ENCODE data around the gene MPL. TPM values are rescaled to one million over a fixed set of nuclear protein-coding genes. Genes with fewer than 3 reads are reported as not detected.

The MPL gene
- under 1 TPM; 0.24 to 0.67 TPM for total RNA-seq
- polyA plus RNA-seq (ENCODE audit: insufficient read length in 6 of 6), result 1 to 10 TPM; 1.0 to 1.4 (median 1.3) TPM
- long read RNA-seq, donor 1, result 0 reads
- long read RNA-seq, donor 2, result 0 reads
- long read RNA-seq, donor 3, result 0 reads
- long read RNA-seq, donor 4, result 0 reads
- long read RNA-seq, donor 5, result 0 reads
- long read RNA-seq, donor 6, result 0 reads
- long read RNA-seq, donor 7, result 0 reads
- long read RNA-seq, donor 8, result 0 reads
- long read RNA-seq, donor 9, result 0 reads
- long read RNA-seq, donor 10, result 0 reads
- long read RNA-seq, donor 11, result 0 reads
- long read RNA-seq, donor 12, result 0 reads

DNA sequence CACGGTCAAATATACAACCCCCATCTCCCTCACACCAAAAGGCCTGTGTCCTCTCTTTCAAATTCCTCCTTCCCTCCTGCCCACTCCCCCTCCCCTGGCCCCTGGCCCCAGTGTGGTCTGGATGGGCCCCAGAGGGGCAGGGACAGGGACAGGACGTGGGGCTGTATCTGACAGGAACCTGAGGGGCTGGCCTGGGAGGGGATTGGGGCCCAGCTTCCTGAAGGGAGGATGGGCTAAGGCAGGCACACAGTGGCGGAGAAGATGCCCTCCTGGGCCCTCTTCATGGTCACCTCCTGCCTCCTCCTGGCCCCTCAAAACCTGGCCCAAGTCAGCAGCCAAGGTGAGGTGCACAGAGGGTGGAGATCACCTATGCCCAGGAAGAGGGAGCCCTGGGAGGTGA, at the start of gene MPL:
Gene MPL (plus strand): TSS at position 231 of the 400 bp plus-strand sequence. CDS start 31 bp downstream, at position 262.
- TF ChIP-seq, protein P1, sequence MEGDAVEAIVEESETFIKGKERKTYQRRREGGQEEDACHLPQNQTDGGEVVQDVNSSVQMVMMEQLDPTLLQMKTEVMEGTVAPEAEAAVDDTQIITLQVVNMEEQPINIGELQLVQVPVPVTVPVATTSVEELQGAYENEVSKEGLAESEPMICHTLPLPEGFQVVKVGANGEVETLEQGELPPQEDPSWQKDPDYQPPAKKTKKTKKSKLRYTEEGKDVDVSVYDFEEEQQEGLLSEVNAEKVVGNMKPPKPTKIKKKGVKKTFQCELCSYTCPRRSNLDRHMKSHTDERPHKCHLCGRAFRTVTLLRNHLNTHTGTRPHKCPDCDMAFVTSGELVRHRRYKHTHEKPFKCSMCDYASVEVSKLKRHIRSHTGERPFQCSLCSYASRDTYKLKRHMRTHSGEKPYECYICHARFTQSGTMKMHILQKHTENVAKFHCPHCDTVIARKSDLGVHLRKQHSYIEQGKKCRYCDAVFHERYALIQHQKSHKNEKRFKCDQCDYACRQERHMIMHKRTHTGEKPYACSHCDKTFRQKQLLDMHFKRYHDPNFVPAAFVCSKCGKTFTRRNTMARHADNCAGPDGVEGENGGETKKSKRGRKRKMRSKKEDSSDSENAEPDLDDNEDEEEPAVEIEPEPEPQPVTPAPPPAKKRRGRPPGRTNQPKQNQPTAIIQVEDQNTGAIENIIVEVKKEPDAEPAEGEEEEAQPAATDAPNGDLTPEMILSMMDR (IDR thresholded peaks at IDR 0.05), result no peak
- Histone ChIP-seq H3K36me3 (no peaks in the 10 kb centered on the region), H3K27ac (no peak within 1 kb of the TSS), H3K4me1 (no peaks in the 10 kb centered on the region), H3K9me3 (no peaks in the 10 kb centered on the region), H3K4me3 (no peak within 1 kb of the TSS), H3K27me3 (no peaks in the 10 kb centered on the region)
- ATAC-seq (no peak), DNase-seq (no peak)
- intact Hi-C loops (cut with DNase I), result no loop called here

DNA sequence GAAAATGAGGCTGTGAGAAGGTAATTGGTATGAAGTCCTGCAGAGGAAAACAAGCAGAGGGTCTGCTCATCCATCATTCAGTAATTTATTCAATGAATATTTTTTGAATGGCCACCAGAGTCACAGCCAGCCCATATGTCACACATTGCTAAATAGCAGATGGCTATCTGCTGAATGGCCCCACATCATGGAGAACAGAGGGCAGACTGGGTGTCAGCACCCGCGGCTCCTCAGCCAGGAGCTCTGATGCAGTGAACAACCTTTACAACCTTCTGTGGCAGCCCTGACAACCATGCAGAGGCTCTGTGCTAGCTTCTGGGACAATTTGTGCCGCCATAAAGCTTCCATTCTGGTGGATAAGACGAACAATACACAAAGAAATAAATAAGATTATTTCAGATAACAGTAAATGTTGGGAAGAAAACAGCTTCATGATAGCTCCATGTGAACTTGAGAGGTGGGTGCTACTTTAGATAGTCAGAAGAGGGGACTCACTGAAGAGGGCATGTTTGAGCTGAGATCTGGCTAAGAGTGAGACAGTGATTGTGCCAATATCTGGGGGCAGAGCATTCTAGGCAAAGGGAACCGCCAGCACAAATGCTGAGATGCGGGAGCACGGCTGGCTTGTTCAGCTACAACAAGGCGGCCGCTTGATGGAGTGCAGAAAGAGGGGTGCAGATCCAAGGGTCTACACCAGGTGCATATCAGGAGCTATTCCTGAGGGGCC, 49.4 kb upstream of the MPL start:
- Histone ChIP-seq H3K9me3 (no peaks in the 10 kb centered on the region), H3K4me1 (no peaks in the 10 kb centered on the region), H3K27me3 (no peaks in the 10 kb centered on the region), H3K36me3 (no peaks in the 10 kb centered on the region), H3K4me3 (no peak overlapping the region), H3K27ac (no peak overlapping the region)
- TF ChIP-seq, protein P1 (IDR thresholded peaks at IDR 0.05), result no peak
- DNase-seq (peak in 1 of 4 donors; percentile 44), ATAC-seq (no peak)
- intact Hi-C loops (cut with DNase I), result no loop called here

DNA sequence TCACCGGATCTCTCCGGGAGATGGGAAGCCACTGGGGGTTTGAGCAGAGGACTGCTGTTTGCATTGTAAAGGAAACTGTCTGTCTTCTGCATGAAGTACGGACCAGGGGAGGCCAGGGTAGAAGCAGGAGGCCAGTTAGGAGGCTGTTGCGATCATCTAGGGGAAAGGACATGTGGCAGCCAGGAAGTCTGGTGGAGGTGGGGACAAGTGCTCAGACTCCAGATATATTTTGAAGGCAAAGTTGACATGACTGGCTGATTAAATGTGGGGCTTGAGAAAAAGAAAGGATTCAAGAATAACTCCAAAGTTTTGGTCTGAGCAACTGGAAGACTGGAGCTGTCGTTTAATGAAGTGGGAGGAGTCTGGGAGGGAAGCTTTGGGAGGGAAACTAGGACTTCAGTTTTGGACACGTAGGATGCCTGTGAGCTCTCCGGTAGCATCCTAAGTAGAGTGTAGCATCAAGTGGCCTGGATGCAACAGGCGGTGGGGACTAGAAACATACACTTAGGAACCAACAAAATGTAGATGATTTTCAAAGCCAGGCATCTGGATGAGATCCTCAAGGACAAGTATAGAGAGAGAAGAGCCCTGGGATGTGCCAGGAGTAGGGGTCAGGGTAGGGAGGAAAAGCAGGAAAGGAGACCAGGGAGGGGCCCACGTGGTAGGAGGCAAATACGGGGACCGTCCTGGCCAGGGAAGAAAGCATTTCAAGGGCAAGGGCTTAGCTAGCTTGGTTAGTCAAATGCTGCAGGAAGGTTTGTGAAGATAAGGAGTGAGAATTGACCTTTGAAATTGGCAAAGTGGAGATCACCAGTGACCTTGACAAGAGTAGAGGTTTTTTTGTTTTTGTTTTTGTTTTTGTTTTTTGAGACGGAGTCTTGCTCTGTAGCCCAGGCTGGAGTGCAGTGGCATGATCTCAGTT, 48.6 kb upstream of the MPL start:
- no peak overlapping the region for H3K27ac ChIP-seq
- DNase-seq (no peak), ATAC-seq (no peak)
- H3K27me3 ChIP-seq, result no peaks in the 10 kb centered on the region
- no peaks in the 10 kb centered on the region for H3K4me1 ChIP-seq
- H3K4me3 ChIP-seq, result no peak overlapping the region
- TF ChIP-seq, protein P1 (IDR thresholded peaks at IDR 0.05), result no peak
- H3K9me3 ChIP-seq, result no peaks in the 10 kb centered on the region
- H3K36me3 ChIP-seq, result no peaks in the 10 kb centered on the region
- intact Hi-C loops (cut with DNase I), result no loop called here

DNA sequence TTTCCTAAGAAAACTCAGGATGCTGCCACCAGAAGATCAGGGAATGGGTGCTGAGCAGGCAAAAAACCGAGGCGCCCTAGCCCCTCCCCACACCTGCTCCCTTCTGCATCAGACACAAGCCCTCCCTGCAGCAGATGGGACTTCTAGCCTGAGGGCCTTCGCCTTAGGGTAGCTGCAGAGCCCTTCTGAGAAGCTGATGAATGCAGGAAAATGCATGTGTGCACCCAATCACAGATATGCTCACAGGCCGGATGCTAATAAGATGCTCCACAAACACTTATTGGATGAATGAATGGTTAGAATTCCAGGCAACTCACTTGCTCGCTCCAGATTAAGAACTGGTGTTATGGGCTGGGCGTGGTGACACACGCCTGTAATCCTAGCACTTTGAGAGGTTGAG, 45.4 kb upstream of the MPL start:
- no peaks in the 10 kb centered on the region for H3K36me3 ChIP-seq
- peaks cover 8 to 11% of the 10 kb centered on the region in 2 donors for H3K4me1 ChIP-seq
- H3K27me3 ChIP-seq, result no peaks in the 10 kb centered on the region
- TF ChIP-seq, protein P1 (IDR thresholded peaks at IDR 0.05), result no peak
- H3K27ac ChIP-seq, result no peak overlapping the region
- H3K4me3 ChIP-seq, result no peak overlapping the region
- no peaks in the 10 kb centered on the region for H3K9me3 ChIP-seq
- intact Hi-C loops (cut with DNase I), result no loop called here
- DNase-seq (peak in 1 of 4 donors; percentile 25), ATAC-seq (no peak)

Data from left lung (tissue), 14 donors.